IPS DF 6.9 (cell line): ENCODE results near the gene UBE2L3.
A peak's percentile ranks its signal among the peaks of the same experiment; 100 is the strongest.

Experiments
- DNase-seq: peaks from one replicate; pipeline ENCODE4 v3.0.0-alpha.2; 2013; ENCODE audit warnings: low read depth, low spot score
- H3K27ac ChIP-seq: one replicate; pipeline ENCODE4 v1.5.1; 2013; ENCODE audit warnings: low read length, control low read depth
- H3K27me3 ChIP-seq: 2 replicates; pipeline ENCODE4 v1.6.1; 2013; ENCODE audit warnings: mild to moderate bottlenecking, low read length; ENCODE audit not compliant: control insufficient read depth, insufficient read depth
- H3K36me3 ChIP-seq: 2 replicates; pipeline ENCODE4 v1.6.1; 2013; ENCODE audit warnings: low read length; ENCODE audit not compliant: control insufficient read depth, insufficient read depth
- H3K4me1 ChIP-seq: 2 replicates; pipeline ENCODE4 v1.6.1; 2013; ENCODE audit warnings: low read length; ENCODE audit not compliant: control insufficient read depth, insufficient read depth
- H3K4me3 ChIP-seq: 2 replicates; pipeline ENCODE4 v1.5.1; 2013; ENCODE audit warnings: mild to moderate bottlenecking, low read length
- H3K9me3 ChIP-seq: 2 replicates; pipeline ENCODE4 v1.6.1; 2013; ENCODE audit warnings: low read length, inconsistent platforms; ENCODE audit not compliant: control insufficient read depth, insufficient read depth
- WGBS: extraction: QIAGEN DNeasy Blood & Tissue Kit; methylation state at CpG from one replicate; pipeline ENCODE4 v1.1.7; 2013; ENCODE audit warnings: mixed read lengths, missing lambda C conversion rate; ENCODE audit not compliant: insufficient read length, insufficient coverage; 5-methylcytosine and 5-hydroxymethylcytosine counted together

UBE2L3 gene

GRCh38 chr22:21622011-21622918, 54.8 kb downstream of the UBE2L3 start:
- DNase-seq, result no peak
- Histone ChIP-seq H3K36me3 (peaks cover 5% of the 10 kb centered on the region; the same call in 1 of the 2 replicates), H3K9me3 (no peaks in the 10 kb centered on the region), H3K4me3 (no peak overlapping the region), H3K27ac (no peak overlapping the region), H3K27me3 (no peaks in the 10 kb centered on the region), H3K4me1 (peaks cover 3% of the 10 kb centered on the region; the same call in 1 of the 2 replicates)
- no CpG with 5 or more reads among the region's 17 CpGs for WGBS

- no peak for DNase-seq
- H3K27me3 ChIP-seq, result no peaks in the 10 kb centered on the region
- peaks cover 3% of the 10 kb centered on the region; the same call in 1 of the 2 replicates for H3K4me1 ChIP-seq
- H3K4me3 ChIP-seq, result no peak overlapping the region
- H3K9me3 ChIP-seq, result no peaks in the 10 kb centered on the region
- H3K27ac ChIP-seq, result no peak overlapping the region
- WGBS, result no CpG with 5 or more reads among the region's 23 CpGs
- H3K36me3 ChIP-seq, result peaks cover 6% of the 10 kb centered on the region; the same call in 1 of the 2 replicates
Measured at GRCh38 chr22:21622919-21623647, 55.6 kb downstream of the UBE2L3 start.

GRCh38 chr22:21623648-21623970, 56.1 kb downstream of the UBE2L3 start:
- no CpG with 5 or more reads among the region's 7 CpGs for WGBS
- H3K36me3 ChIP-seq, result peaks cover 11% of the 10 kb centered on the region; the same call in 1 of the 2 replicates

GRCh38 chr22:21624120-21624879, 56.8 kb downstream of the UBE2L3 start:
- Histone ChIP-seq H3K27ac (no peak overlapping the region), H3K9me3 (no peaks in the 10 kb centered on the region), H3K36me3 (peaks cover 11% of the 10 kb centered on the region; the same call in 1 of the 2 replicates), H3K4me1 (peaks cover 11% of the 10 kb centered on the region), H3K27me3 (no peaks in the 10 kb centered on the region), H3K4me3 (no peak overlapping the region)
- no peak for DNase-seq
- WGBS, result no CpG with 5 or more reads among the region's 8 CpGs

More at GRCh38 chr22:21623648-21623970, 56.1 kb downstream of the UBE2L3 start:
- H3K27ac ChIP-seq, result no peak overlapping the region
- H3K4me3 ChIP-seq, result no peak overlapping the region
- no peaks in the 10 kb centered on the region for H3K27me3 ChIP-seq
- no peaks in the 10 kb centered on the region for H3K9me3 ChIP-seq
- DNase-seq, result no peak
- peaks cover 7% of the 10 kb centered on the region; the same call in 1 of the 2 replicates for H3K4me1 ChIP-seq

GRCh38 chr22:21624880-21625791, 57.6 kb downstream of the UBE2L3 start:
- H3K27me3 ChIP-seq, result no peaks in the 10 kb centered on the region
- H3K36me3 ChIP-seq, result peaks cover 11% of the 10 kb centered on the region; the same call in 1 of the 2 replicates
- H3K4me3 ChIP-seq, result no peak overlapping the region
- no CpG with 5 or more reads among the region's 12 CpGs for WGBS
- no peak overlapping the region for H3K27ac ChIP-seq
- no peak for DNase-seq
- H3K4me1 ChIP-seq, result peaks cover 11% of the 10 kb centered on the region
- H3K9me3 ChIP-seq, result no peaks in the 10 kb centered on the region

GRCh38 chr22:21626073-21626734, 58.7 kb downstream of the UBE2L3 start:
- peaks cover 11% of the 10 kb centered on the region; the same call in 1 of the 2 replicates for H3K36me3 ChIP-seq
- H3K4me3 ChIP-seq, result no peak overlapping the region
- H3K27ac ChIP-seq, result no peak overlapping the region
- H3K4me1 ChIP-seq, result peaks cover 11% of the 10 kb centered on the region
- no peaks in the 10 kb centered on the region for H3K27me3 ChIP-seq
- WGBS, result no CpG with 5 or more reads among the region's 4 CpGs
- no peaks in the 10 kb centered on the region for H3K9me3 ChIP-seq
- DNase-seq, result no peak

GRCh38 chr22:21626735-21627469, 59.4 kb downstream of the UBE2L3 start:
- Histone ChIP-seq H3K9me3 (no peaks in the 10 kb centered on the region), H3K4me3 (no peak overlapping the region), H3K36me3 (peaks cover 11% of the 10 kb centered on the region; the same call in 1 of the 2 replicates), H3K4me1 (peaks cover 11% of the 10 kb centered on the region), H3K27me3 (no peaks in the 10 kb centered on the region), H3K27ac (no peak overlapping the region)
- no CpG with 5 or more reads among the region's 11 CpGs for WGBS
- DNase-seq, result no peak

- H3K36me3 ChIP-seq, result peaks cover 9% of the 10 kb centered on the region; the same call in 1 of the 2 replicates
- no peaks in the 10 kb centered on the region for H3K27me3 ChIP-seq
- H3K9me3 ChIP-seq, result no peaks in the 10 kb centered on the region
- no peak overlapping the region for H3K27ac ChIP-seq
- peak overlapping the region; percentile 62; the same call in 1 of the 2 replicates for H3K4me3 ChIP-seq
- DNase-seq, result no peak
- no CpG with 5 or more reads among the region's 74 CpGs for WGBS
- peaks cover 11% of the 10 kb centered on the region for H3K4me1 ChIP-seq
Measured at GRCh38 chr22:21628386-21629254, 61.1 kb downstream of the UBE2L3 start.
